Measurements from ENCODE around the gene ZBED4.

ZBED4 gene

DNA sequence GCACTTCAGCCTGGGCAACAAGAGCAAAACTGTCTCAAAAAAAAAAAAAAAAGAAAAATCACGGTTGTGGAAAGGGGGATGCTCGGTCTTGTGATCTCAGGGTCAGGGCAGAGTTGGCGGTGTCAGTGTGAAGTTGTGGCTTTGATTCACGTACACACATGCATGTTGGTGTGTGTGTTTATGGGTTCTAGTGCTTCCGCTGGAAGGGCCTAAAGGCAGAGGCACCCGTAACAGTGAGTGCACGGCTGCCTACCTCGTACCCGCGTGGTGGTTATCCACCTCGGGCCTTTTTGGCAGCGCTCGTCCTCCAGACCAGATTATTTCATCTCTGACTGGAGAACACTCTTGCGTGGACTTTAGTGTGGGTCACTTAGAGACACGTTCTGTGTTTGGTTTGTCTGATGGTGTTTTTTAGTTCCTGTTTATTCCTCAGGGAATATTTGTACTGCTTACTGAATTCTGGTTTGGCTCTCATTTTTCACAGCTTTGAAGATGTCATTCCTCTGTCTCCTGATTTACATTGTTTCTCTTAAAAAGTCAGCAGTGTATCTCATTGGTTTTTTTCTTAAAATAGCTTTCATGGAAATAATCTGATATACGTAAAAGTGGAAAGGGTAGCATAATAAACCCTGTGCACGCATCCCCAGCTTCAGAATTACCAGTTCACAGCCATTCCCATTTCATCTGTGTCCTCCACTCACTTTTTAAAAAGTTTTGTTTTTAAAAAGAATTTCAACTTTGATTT lies 15.6 kb downstream of the ZBED4 start:
- Histone ChIP-seq H3K79me2 (ENCODE audit: control insufficient read depth, insufficient read depth, low read length, unreplicated experiment) (peaks cover 67% of the 10 kb centered on the region), H3K27me3 (ENCODE audit: insufficient read depth, low read length) (no peaks in the 10 kb centered on the region), H2AFZ (ENCODE audit: low read length, unreplicated experiment) (no peak overlapping the region), H3K36me3 (ENCODE audit: insufficient read depth, low read length) (peaks cover 9% of the 10 kb centered on the region; the same call in 1 of the 2 replicates), H3K27ac (ENCODE audit: low read depth, low read length) (no peak overlapping the region), H3K4me1 (ENCODE audit: control insufficient read depth, insufficient read depth, low read length, unreplicated experiment) (no peaks in the 10 kb centered on the region), H3K4me3 (ENCODE audit: low read depth, low read length) (no peak overlapping the region)

- no peak overlapping the region for H3K4me3 ChIP-seq (ENCODE audit: low read depth, low read length)
- no peak overlapping the region for H2AFZ ChIP-seq (ENCODE audit: low read length, unreplicated experiment)
- peaks cover 63% of the 10 kb centered on the region for H3K79me2 ChIP-seq (ENCODE audit: control insufficient read depth, insufficient read depth, low read length, unreplicated experiment)
- no peak overlapping the region for H3K27ac ChIP-seq (ENCODE audit: low read depth, low read length)
- H3K4me1 ChIP-seq (ENCODE audit: control insufficient read depth, insufficient read depth, low read length, unreplicated experiment): no peaks in the 10 kb centered on the region
- peaks cover 9% of the 10 kb centered on the region; the same call in 1 of the 2 replicates for H3K36me3 ChIP-seq (ENCODE audit: insufficient read depth, low read length)
- H3K27me3 ChIP-seq (ENCODE audit: insufficient read depth, low read length): no peaks in the 10 kb centered on the region
Observed at GRCh38 chr22:49869845-49870712, 16.4 kb downstream of the ZBED4 start.

- no peak overlapping the region for H3K27ac ChIP-seq (ENCODE audit: low read depth, low read length)
- H3K79me2 ChIP-seq (ENCODE audit: control insufficient read depth, insufficient read depth, low read length, unreplicated experiment): peaks cover 58% of the 10 kb centered on the region
- no peaks in the 10 kb centered on the region for H3K4me1 ChIP-seq (ENCODE audit: control insufficient read depth, insufficient read depth, low read length, unreplicated experiment)
- peaks cover 11% of the 10 kb centered on the region for H3K36me3 ChIP-seq (ENCODE audit: insufficient read depth, low read length)
- H3K27me3 ChIP-seq (ENCODE audit: insufficient read depth, low read length): no peaks in the 10 kb centered on the region
- H3K4me3 ChIP-seq (ENCODE audit: low read depth, low read length): no peak overlapping the region
- H2AFZ ChIP-seq (ENCODE audit: low read length, unreplicated experiment): no peak overlapping the region
Observed at GRCh38 chr22:49871482-49871881, 17.8 kb downstream of the ZBED4 start.

DNA sequence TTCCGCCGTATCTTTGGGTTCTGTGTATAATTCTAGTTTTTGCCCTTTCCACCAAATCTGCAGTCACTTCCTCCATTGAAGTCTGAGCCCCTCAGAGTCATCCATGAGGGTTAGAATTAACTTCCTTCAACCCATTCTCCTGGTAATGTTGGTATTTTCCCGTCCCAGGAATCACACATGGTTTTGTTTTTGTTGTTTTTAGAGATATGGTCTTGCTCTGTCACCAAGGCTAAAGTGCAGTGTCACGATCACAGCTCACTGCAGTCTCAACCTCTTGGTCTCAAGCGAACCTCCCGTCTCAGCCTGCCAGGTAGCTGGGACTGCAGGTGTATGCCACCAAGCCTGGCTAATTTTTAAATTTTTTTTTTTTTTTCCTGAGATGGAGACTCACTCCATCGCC lies 18.7 kb downstream of the ZBED4 start:
- Histone ChIP-seq H2AFZ (ENCODE audit: low read length, unreplicated experiment) (no peak overlapping the region), H3K79me2 (ENCODE audit: control insufficient read depth, insufficient read depth, low read length, unreplicated experiment) (peaks cover 54% of the 10 kb centered on the region), H3K4me1 (ENCODE audit: control insufficient read depth, insufficient read depth, low read length, unreplicated experiment) (no peaks in the 10 kb centered on the region), H3K27me3 (ENCODE audit: insufficient read depth, low read length) (no peaks in the 10 kb centered on the region), H3K4me3 (ENCODE audit: low read depth, low read length) (no peak overlapping the region), H3K36me3 (ENCODE audit: insufficient read depth, low read length) (peaks cover 13% of the 10 kb centered on the region), H3K27ac (ENCODE audit: low read depth, low read length) (no peak overlapping the region)

- H3K4me3 ChIP-seq (ENCODE audit: low read depth, low read length): no peak overlapping the region
- H3K4me1 ChIP-seq (ENCODE audit: control insufficient read depth, insufficient read depth, low read length, unreplicated experiment): no peaks in the 10 kb centered on the region
- peaks cover 44% of the 10 kb centered on the region for H3K79me2 ChIP-seq (ENCODE audit: control insufficient read depth, insufficient read depth, low read length, unreplicated experiment)
- no peaks in the 10 kb centered on the region for H3K27me3 ChIP-seq (ENCODE audit: insufficient read depth, low read length)
- peaks cover 8% of the 10 kb centered on the region for H3K36me3 ChIP-seq (ENCODE audit: insufficient read depth, low read length)
- H3K27ac ChIP-seq (ENCODE audit: low read depth, low read length): no peak overlapping the region
- H2AFZ ChIP-seq (ENCODE audit: low read length, unreplicated experiment): no peak overlapping the region
Observed at GRCh38 chr22:49873228-49873940, 19.7 kb downstream of the ZBED4 start.

- no peak overlapping the region for H3K27ac ChIP-seq (ENCODE audit: low read depth, low read length)
- peaks cover 33% of the 10 kb centered on the region for H3K79me2 ChIP-seq (ENCODE audit: control insufficient read depth, insufficient read depth, low read length, unreplicated experiment)
- no peak overlapping the region for H2AFZ ChIP-seq (ENCODE audit: low read length, unreplicated experiment)
- H3K4me3 ChIP-seq (ENCODE audit: low read depth, low read length): no peak overlapping the region
- no peaks in the 10 kb centered on the region for H3K27me3 ChIP-seq (ENCODE audit: insufficient read depth, low read length)
- no peaks in the 10 kb centered on the region for H3K4me1 ChIP-seq (ENCODE audit: control insufficient read depth, insufficient read depth, low read length, unreplicated experiment)
- H3K36me3 ChIP-seq (ENCODE audit: insufficient read depth, low read length): peaks cover 4% of the 10 kb centered on the region; the same call in 1 of the 2 replicates
Observed at GRCh38 chr22:49877642-49878041, 24.0 kb downstream of the ZBED4 start.

GRCh38 chr22:49878206-49878605 lies 24.6 kb downstream of the ZBED4 start:
- Histone ChIP-seq H3K79me2 (ENCODE audit: control insufficient read depth, insufficient read depth, low read length, unreplicated experiment) (peaks cover 31% of the 10 kb centered on the region), H3K36me3 (ENCODE audit: insufficient read depth, low read length) (peaks cover 6% of the 10 kb centered on the region; the same call in 1 of the 2 replicates)

DNA sequence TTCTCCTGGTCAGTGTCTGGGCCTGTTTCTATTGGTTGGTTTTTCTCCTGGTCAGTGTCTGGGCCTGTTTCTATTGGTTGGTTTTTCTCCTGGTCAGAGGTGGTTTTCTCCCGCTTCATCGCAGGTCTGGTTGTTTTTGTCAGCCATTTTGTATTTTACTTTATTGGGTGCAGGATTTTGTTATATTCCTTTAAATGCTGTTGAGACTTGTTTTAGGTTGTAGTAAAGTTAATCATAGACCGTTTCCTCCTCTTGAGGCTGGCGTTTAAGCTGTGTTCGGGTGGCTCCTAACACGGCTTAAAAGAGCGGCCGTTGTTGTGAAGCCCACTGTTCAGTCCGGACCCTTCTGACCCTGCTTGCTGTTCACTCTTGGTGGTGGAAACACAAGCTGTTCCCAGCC lies 26.2 kb downstream of the ZBED4 start:
- H3K4me3 ChIP-seq (ENCODE audit: low read depth, low read length): no peak overlapping the region
- no peak overlapping the region for H2AFZ ChIP-seq (ENCODE audit: low read length, unreplicated experiment)
- H3K79me2 ChIP-seq (ENCODE audit: control insufficient read depth, insufficient read depth, low read length, unreplicated experiment): peaks cover 23% of the 10 kb centered on the region
- H3K27me3 ChIP-seq (ENCODE audit: insufficient read depth, low read length): no peaks in the 10 kb centered on the region
- H3K27ac ChIP-seq (ENCODE audit: low read depth, low read length): no peak overlapping the region
- peaks cover 8% of the 10 kb centered on the region; the same call in 1 of the 2 replicates for H3K36me3 ChIP-seq (ENCODE audit: insufficient read depth, low read length)
- no peaks in the 10 kb centered on the region for H3K4me1 ChIP-seq (ENCODE audit: control insufficient read depth, insufficient read depth, low read length, unreplicated experiment)

More at GRCh38 chr22:49878206-49878605, 24.6 kb downstream of the ZBED4 start:
- H3K4me1 ChIP-seq (ENCODE audit: control insufficient read depth, insufficient read depth, low read length, unreplicated experiment): no peaks in the 10 kb centered on the region
- no peaks in the 10 kb centered on the region for H3K27me3 ChIP-seq (ENCODE audit: insufficient read depth, low read length)
- no peak overlapping the region for H3K4me3 ChIP-seq (ENCODE audit: low read depth, low read length)
- no peak overlapping the region for H3K27ac ChIP-seq (ENCODE audit: low read depth, low read length)
- H2AFZ ChIP-seq (ENCODE audit: low read length, unreplicated experiment): no peak overlapping the region

DNA sequence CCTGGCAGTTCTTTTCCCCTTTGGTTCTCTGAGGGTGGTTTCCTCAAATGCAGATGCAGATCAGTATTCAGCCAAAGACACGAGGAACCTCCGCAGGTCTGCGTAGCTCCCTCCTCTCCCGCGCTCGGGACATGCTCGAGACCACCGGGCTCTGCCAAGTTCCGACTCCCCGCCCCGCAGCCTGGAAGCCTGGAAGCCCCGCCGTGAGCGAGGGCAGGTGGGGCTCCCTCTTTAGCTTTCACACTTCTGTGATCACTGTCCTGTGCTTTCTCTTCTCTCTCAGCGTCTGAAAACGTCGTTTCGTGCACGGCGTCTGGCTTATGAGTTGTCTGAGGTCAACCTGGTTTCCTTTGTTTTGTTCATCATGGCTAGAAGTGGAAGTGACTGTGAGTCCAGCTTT lies 26.6 kb downstream of the ZBED4 start:
- H3K79me2 ChIP-seq (ENCODE audit: control insufficient read depth, insufficient read depth, low read length, unreplicated experiment): peaks cover 23% of the 10 kb centered on the region

DNA sequence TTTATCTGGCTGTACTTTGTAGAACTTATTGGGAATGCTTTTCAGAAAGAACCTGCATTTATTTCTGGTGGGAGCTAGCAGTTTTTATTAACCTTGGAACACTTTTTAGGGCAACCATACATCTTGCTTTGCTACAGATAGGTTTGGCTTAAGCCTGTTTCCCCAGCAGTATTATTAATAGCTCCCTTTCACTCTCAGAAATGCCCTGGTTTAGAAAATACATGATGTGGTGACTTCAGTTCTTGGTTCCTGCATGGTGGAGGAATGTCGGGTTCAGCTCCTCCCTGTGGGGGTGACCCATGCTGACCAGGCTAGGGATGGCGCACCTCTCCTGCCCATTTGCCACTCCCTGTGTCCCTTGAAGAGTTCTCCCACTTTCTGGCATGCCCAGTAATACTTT lies 28.2 kb downstream of the ZBED4 start:
- H3K27ac ChIP-seq (ENCODE audit: low read depth, low read length): no peak overlapping the region
- H3K4me1 ChIP-seq (ENCODE audit: control insufficient read depth, insufficient read depth, low read length, unreplicated experiment): no peaks in the 10 kb centered on the region
- H3K79me2 ChIP-seq (ENCODE audit: control insufficient read depth, insufficient read depth, low read length, unreplicated experiment): peaks cover 15% of the 10 kb centered on the region
- H3K4me3 ChIP-seq (ENCODE audit: low read depth, low read length): no peak overlapping the region
- no peak overlapping the region for H2AFZ ChIP-seq (ENCODE audit: low read length, unreplicated experiment)
- H3K36me3 ChIP-seq (ENCODE audit: insufficient read depth, low read length): peaks cover 5% of the 10 kb centered on the region; the same call in 1 of the 2 replicates
- H3K27me3 ChIP-seq (ENCODE audit: insufficient read depth, low read length): no peaks in the 10 kb centered on the region

More for the DNA sequence above, 26.6 kb downstream of the ZBED4 start:
- no peak overlapping the region for H3K4me3 ChIP-seq (ENCODE audit: low read depth, low read length)
- peaks cover 8% of the 10 kb centered on the region; the same call in 1 of the 2 replicates for H3K36me3 ChIP-seq (ENCODE audit: insufficient read depth, low read length)
- no peaks in the 10 kb centered on the region for H3K27me3 ChIP-seq (ENCODE audit: insufficient read depth, low read length)
- H2AFZ ChIP-seq (ENCODE audit: low read length, unreplicated experiment): no peak overlapping the region
- no peaks in the 10 kb centered on the region for H3K4me1 ChIP-seq (ENCODE audit: control insufficient read depth, insufficient read depth, low read length, unreplicated experiment)
- no peak overlapping the region for H3K27ac ChIP-seq (ENCODE audit: low read depth, low read length)

All from ACC112 (cell line).